Nephron progenitor cell (in vitro differentiated cells): ENCODE data around the gene PITPNC1.
A peak's percentile ranks its signal among the peaks of the same experiment; 100 is the strongest.

ENCODE experiments used
- DNase-seq: peaks from one replicate; pipeline ENCODE4 v3.0.0; 2021
- H3K27ac Mint-ChIP-seq: 2 replicates; pipeline ENCODE4 v1.8.0; 2021; ENCODE audit warnings: mild to moderate bottlenecking, moderate library complexity, mixed read lengths
- H3K27me3 Mint-ChIP-seq: 2 replicates; pipeline ENCODE4 v1.8.0; 2021; ENCODE audit warnings: mild to moderate bottlenecking, low read depth, mixed read lengths; ENCODE audit not compliant: poor library complexity
- H3K36me3 Mint-ChIP-seq: 2 replicates; pipeline ENCODE4 v1.8.0; 2021; ENCODE audit warnings: low read depth, mixed read lengths
- H3K4me1 Mint-ChIP-seq: 2 replicates; pipeline ENCODE4 v1.8.0; 2021; ENCODE audit warnings: mixed read lengths
- H3K4me3 Mint-ChIP-seq: 2 replicates; pipeline ENCODE4 v1.8.0; 2021; ENCODE audit warnings: mild to moderate bottlenecking, moderate library complexity, mixed read lengths
- H3K9me3 Mint-ChIP-seq: 2 replicates; pipeline ENCODE4 v1.8.0; 2021; ENCODE audit warnings: mild to moderate bottlenecking, moderate library complexity, mixed read lengths
- CTCF ChIP-seq: fragments of 200-600 bp; sonication (generic); IDR thresholded peaks from 2 replicates; pipeline ENCODE4 v1.5.0; 2021; ENCODE audit warnings: antibody characterized with exemption

The PITPNC1 gene

GRCh38 chr17:67502151-67502550 is 125.1 kb downstream of the PITPNC1 start:
- Mint-ChIP-seq H3K4me1 (peaks cover 6% of the 10 kb centered on the region), H3K9me3 (peaks cover 5% of the 10 kb centered on the region)
- no peak for DNase-seq

DNA sequence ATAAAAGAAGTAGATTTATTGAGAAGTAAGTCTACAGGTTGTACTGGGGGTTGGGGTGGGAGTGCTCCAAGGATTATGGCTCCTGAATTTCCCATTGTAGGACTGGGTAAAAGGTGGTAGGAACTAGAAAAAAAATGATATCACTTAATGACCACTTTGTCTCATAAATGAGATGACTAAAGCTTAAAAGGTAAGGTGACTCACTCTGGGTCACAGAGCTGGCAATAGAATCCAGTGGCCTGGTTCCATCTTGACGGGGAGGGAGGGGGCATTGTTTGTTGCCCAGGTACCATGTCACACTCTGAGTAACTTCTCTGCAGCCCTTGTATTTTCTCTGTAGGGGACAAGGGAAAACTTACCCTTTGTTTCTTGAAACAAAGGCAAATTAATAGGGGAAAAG is 126.1 kb downstream of the PITPNC1 start:
- Mint-ChIP-seq H3K27me3 (peaks cover 8% of the 10 kb centered on the region), H3K4me1 (peaks cover 6% of the 10 kb centered on the region), H3K27ac (no peak overlapping the region), H3K36me3 (peaks cover 12% of the 10 kb centered on the region), H3K9me3 (peaks cover 13% of the 10 kb centered on the region), H3K4me3 (no peak overlapping the region)
- no peak for TF ChIP-seq CTCF
- DNase-seq, result no peak

More at GRCh38 chr17:67502151-67502550, 125.1 kb downstream of the PITPNC1 start:
- H3K27ac Mint-ChIP-seq, result no peak overlapping the region
- H3K27me3 Mint-ChIP-seq, result peaks cover 8% of the 10 kb centered on the region
- H3K4me3 Mint-ChIP-seq, result no peak overlapping the region
- no peak for TF ChIP-seq CTCF
- peaks cover 5% of the 10 kb centered on the region for H3K36me3 Mint-ChIP-seq

DNA sequence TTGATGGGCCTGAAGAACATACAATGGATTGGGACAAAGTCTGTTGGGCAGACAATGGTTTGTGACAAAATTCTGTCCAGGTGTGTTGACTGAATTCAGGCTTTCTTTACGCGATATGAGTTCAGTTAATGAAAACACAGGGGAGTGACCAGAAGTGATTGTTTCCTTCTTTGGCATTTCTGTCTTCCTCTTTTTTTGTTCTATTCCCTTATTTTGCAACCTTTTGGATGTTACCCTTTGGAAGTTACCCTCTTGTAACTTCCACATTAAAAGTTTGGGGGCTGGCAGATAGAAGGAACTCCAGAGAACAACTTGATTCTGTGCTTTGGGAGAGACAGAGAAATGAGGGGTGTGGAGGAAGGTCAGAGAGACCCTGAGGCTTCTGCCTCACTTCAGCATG is 126.7 kb downstream of the PITPNC1 start:
- H3K27ac Mint-ChIP-seq, result no peak overlapping the region
- H3K9me3 Mint-ChIP-seq, result peaks cover 19% of the 10 kb centered on the region
- no peak for DNase-seq
- TF ChIP-seq CTCF, result no peak
- peaks cover 6% of the 10 kb centered on the region for H3K4me1 Mint-ChIP-seq
- no peak overlapping the region for H3K4me3 Mint-ChIP-seq
- H3K36me3 Mint-ChIP-seq, result peaks cover 18% of the 10 kb centered on the region
- peaks cover 8% of the 10 kb centered on the region for H3K27me3 Mint-ChIP-seq

DNA sequence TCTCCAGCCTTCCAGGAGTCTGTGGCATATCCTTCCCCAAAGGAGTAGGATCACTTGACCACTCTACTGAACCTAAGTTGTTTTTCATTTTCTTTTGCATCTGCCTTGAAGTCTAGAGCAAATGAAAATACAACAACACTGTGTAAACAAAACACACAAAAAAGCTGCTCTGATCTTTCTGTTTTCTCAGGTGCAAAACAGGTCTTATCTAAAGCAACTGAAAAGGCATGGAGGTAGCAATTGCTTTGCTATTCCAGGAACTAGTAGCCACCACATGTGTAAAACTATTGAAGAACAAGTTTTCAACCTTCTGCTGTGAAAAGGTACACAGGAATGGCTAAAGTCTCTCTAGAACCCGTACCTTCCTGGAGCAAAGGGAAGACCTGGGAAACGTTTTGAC is 127.1 kb downstream of the PITPNC1 start:
- H3K27me3 Mint-ChIP-seq, result peaks cover 8% of the 10 kb centered on the region
- no peak for TF ChIP-seq CTCF
- peaks cover 18% of the 10 kb centered on the region for H3K36me3 Mint-ChIP-seq
- no peak overlapping the region for H3K4me3 Mint-ChIP-seq
- DNase-seq, result no peak
- no peak overlapping the region for H3K27ac Mint-ChIP-seq
- H3K9me3 Mint-ChIP-seq, result peaks cover 19% of the 10 kb centered on the region
- peaks cover 6% of the 10 kb centered on the region for H3K4me1 Mint-ChIP-seq

DNA sequence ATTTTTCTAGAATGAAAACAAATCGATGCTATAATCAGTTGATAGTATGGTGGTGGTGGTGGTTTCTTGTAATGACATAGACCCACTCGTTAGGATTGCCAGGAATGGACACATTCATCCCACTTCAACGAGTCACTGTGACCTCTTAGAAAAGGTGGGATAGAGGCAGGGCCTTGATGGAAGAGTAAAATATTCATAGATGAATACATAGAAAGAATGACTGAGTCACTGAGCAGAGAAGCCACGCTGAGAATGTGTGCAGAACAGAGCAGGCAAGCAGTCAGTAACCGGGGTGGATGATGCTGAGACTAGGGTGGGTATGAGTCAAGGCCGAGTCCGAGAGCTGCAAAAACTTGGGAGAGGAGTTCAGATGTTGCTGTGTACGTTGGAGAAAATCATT is 129.9 kb downstream of the PITPNC1 start:
- no peak overlapping the region for H3K27ac Mint-ChIP-seq
- H3K36me3 Mint-ChIP-seq, result peaks cover 18% of the 10 kb centered on the region
- H3K4me1 Mint-ChIP-seq, result peaks cover 6% of the 10 kb centered on the region
- no peak for DNase-seq
- peaks cover 8% of the 10 kb centered on the region for H3K27me3 Mint-ChIP-seq
- TF ChIP-seq CTCF, result no peak
- H3K9me3 Mint-ChIP-seq, result peaks cover 19% of the 10 kb centered on the region
- H3K4me3 Mint-ChIP-seq, result no peak overlapping the region

DNA sequence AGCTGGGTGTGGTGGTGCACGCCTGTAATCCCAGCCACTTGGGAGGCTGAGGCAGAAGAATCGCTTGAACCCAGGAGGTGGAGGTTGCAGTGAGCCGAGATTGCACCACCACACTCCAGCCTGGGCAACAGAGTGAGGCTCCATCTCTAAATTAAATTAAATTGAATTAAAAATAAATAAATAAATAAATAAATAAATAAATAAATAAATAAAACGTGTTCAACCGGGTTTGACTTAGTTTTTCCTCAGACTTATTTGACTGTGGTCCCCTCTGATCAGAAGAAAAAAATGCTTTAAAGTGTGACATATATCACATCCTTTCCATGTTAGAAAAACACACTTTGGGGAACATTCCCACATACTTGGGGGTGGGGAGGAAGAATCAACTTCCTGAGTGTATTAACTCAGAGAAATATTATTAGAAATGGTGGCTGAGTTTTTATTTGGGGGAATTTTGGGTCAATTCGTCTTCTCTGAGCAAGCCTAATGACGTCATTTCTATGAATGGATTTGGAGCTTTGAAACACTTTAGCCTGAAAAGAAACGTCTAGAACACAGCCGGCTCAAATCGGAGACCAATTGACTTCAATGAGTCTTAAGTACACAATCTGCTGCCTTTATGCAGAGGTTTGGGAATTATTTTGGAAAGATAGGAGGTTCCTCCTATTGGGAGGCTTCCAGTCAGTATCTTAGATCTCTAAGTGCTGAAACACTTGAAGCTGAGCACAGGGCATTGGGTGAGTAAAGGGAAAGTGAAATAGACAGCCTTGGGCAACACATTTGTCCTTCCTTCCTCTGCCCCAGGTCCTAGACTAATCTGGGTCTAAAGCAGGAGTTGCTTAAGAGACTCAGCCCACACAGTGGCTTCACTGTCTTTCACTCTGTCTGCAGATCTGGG is 132.6 kb downstream of the PITPNC1 start:
- peaks cover 18% of the 10 kb centered on the region for H3K36me3 Mint-ChIP-seq
- peak overlapping the region; percentile 18 for H3K27ac Mint-ChIP-seq
- H3K4me1 Mint-ChIP-seq, result peaks cover 13% of the 10 kb centered on the region
- DNase-seq, result no peak
- peaks cover 19% of the 10 kb centered on the region for H3K9me3 Mint-ChIP-seq
- H3K27me3 Mint-ChIP-seq, result peaks cover 6% of the 10 kb centered on the region
- H3K4me3 Mint-ChIP-seq, result no peak overlapping the region
- no peak for TF ChIP-seq CTCF
